DND-41 (cell line): ENCODE measurements around the gene HERC4.

Experiments used
- CTCF ChIP-seq: IDR thresholded peaks from 2 replicates; pipeline ENCODE4 v1.5.1; 2012; ENCODE audit warnings: borderline replicate concordance, low read length, moderate library complexity, mild to moderate bottlenecking; ENCODE audit not compliant: poor library complexity, severe bottlenecking; ENCODE audit errors: extremely low read depth
- EZH2 ChIP-seq: IDR thresholded peaks from 3 replicates; pipeline ENCODE4 v1.6.1; 2012; ENCODE audit warnings: borderline replicate concordance, low read depth, mild to moderate bottlenecking, moderate library complexity, low read length, inconsistent platforms; ENCODE audit not compliant: severe bottlenecking

GRCh38 chr10:68086910-68087684 lies 12.0 kb upstream of the HERC4 start:
- TF ChIP-seq CTCF, result no peak
- no peak for TF ChIP-seq EZH2
